GM18951 (cell line): Measurements from ENCODE around the gene MAP2K5.

Experiments used
- POLR2A ChIP-seq: IDR thresholded peaks from 4 replicates; pipeline ENCODE4 v1.6.1; 2011; ENCODE audit warnings: mild to moderate bottlenecking; ENCODE audit not compliant: insufficient read length, insufficient read depth; ENCODE audit errors: extremely low read depth
- in situ Hi-C: fragments of 300-500 bp; cut with MboI; formaldehyde crosslinking; loops from one replicate; pipeline ENCODE4 v1.12.0; 2022; ENCODE audit warnings: low sequenced_read_pairs, mixed read lengths, inconsistent platforms; ENCODE audit not compliant: unreplicated experiment

MAP2K5 gene

DNA sequence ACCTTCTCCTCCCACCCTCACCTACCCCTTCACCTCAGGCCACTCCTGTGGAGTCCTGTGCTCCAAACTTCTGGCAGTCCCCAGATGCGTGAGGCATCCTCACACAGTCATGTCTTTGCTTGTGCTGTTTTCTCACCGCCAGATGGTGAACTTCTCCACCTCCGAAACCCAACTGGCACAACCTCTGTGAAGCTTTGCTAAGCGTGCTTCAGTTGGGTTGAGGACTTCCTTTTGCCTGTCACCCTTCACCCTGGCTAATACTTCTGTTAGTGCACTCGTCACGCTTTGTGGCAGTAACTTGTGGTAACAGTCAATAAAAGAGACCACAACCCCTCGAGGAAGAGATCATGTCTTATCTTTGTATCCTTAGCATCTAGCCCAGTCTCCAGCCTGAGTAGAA lies 240.8 kb downstream of the MAP2K5 start:
- in situ Hi-C loops = no loop called here
- TF ChIP-seq POLR2A = no peak

DNA sequence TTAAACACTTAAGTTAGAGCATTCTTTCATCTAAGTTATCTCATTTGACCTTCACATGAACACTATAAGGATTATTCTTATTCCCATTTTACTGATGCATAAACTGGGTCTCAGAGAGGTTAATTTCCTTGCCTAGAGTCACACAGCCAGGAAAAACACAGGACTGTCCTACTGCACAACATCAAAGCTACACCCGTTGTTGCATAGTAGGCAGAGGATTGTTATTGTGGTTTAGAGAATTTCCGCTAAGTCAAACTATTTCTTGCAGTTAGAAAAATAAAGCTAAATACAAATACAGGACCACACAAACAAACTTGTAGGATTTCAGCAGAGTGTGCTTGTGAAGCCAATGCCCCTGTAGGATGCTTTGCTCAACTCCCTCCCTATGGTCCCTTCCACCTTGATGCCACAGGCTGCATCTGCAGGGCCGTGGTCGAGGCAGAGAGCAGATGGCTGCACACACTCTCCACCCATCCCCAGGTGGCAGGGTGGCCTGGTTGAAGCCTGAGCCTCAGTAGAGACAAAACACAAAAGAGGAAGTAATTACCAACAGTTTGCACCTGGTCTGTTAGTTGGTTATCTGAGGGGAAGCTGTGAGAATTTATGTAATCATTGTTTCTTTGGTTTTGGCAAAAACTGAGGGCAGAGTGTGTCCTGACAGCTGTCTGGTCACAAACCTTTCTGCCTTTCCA lies 241.7 kb downstream of the MAP2K5 start:
- no peak for TF ChIP-seq POLR2A
- in situ Hi-C loops = no loop called here

DNA sequence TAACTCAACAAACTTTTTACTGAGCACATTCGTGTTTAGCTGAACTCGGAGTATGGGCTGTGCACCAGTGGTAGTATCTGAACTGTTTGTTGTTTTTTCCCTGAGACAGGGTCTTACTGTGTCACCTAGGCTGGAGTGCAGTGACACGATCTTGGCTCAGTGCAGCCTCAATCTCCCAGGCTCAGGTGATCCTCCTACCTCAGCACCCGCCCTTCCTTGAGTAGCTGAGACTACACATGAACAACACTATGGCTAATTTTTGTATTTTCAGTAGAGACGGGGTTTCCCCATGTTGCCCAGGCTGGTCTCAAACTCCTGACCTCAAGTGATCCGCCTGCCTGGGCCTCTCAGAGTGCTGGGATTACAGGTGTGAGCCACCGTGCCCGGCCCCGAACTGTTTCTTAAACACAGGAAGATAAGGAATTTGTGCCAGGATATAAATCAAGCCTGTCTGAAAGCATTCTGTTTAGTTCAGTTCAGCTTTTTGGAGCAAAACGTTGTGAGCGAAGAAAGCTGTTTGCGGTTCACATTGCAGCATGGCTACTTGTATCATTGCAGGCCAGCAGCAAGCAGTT lies 242.4 kb downstream of the MAP2K5 start:
- no peak for TF ChIP-seq POLR2A
- in situ Hi-C loops = no loop called here

DNA sequence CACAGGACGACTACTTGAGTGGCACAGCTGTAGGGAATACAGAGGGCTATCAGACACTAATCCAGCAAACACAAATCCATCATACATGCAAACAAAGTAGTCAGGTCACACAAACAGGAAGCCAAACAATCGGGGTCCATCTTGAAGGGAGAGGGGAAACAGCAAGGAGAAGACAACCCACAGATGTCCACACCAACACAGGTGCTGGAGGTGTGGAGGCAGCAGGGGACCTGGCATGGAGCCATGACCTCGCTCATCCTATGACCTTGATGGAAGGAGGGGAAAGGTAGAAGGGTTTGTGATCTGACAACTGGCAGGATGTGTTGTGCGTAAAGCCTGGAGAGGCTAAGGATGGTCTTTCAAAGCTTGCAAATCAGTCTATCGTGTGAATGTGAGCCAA lies 242.9 kb downstream of the MAP2K5 start:
- no peak for TF ChIP-seq POLR2A
- in situ Hi-C loops = no loop called here

DNA sequence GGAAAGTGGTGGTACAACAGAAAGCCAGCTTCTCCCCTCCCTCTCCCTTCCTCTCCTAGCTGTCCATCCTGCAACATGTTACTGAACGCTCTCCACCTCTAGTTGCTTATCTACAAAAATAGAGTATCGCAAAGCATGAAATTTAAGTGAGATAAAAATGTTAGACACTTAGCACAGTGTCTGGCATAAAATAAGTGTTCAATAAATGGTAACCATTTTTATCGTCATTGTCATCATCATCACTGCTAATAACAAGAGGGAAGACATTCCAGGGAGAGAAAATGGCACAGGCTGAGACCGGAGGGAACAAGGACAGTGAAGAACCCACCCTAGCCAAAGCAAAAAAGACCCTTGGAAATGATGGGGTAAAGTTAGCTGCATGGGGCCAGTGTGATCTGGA lies 244.1 kb downstream of the MAP2K5 start:
- in situ Hi-C loops = no loop called here
- TF ChIP-seq POLR2A = no peak

DNA sequence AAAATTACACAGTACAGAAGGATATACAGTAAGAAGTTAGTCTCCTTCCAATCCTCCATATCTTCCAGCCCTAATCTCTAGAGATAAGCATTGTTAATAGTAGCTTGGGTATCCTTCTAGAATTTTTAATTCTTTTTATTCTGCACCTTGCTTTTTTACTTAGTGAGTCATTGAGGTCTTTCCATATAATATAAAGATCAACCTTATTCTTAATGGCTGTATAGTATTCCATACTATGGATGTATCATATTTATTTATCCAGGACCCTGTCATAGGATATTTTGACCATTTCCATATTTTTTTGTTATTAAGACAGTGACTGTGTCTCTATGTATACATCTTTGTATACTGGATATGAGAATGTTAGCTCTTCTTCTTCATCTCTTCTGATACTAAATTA lies 246.5 kb downstream of the MAP2K5 start:
- no peak for TF ChIP-seq POLR2A
- in situ Hi-C loops = no loop called here

DNA sequence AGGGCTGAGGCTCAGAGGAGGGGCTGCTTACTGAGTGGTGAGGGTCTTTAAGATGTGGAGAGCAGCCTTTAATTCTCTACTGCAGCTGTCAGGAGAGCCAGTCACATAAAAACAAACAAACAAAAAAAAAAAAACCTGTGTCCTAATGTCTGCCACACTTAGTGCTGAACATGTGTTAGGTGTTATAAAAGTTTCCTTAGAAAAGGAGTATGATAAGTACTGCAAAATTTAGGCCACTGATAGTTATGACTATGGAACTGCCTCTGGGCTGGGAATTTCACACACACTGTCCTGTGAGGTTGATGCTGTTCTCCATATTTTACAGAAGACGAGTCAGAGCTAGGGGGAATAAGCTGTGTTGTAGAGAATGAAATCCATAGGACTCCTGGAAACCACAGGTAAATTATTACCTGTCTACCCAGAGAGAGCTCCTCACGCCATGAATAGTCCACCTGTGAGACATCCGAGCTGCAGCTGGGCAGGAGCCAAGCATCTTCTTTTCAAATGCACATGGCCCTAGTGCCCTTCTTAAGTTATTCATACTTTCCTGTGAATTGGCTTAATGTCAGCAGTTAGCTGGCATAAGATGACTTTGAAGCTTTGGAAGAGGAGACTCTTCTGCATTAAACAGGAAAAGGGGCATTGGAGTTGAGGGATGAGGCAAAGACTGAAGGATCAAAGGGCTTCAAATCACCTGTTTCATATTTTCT lies 248.3 kb downstream of the MAP2K5 start:
- no peak for TF ChIP-seq POLR2A
- in situ Hi-C loops = no loop called here

DNA sequence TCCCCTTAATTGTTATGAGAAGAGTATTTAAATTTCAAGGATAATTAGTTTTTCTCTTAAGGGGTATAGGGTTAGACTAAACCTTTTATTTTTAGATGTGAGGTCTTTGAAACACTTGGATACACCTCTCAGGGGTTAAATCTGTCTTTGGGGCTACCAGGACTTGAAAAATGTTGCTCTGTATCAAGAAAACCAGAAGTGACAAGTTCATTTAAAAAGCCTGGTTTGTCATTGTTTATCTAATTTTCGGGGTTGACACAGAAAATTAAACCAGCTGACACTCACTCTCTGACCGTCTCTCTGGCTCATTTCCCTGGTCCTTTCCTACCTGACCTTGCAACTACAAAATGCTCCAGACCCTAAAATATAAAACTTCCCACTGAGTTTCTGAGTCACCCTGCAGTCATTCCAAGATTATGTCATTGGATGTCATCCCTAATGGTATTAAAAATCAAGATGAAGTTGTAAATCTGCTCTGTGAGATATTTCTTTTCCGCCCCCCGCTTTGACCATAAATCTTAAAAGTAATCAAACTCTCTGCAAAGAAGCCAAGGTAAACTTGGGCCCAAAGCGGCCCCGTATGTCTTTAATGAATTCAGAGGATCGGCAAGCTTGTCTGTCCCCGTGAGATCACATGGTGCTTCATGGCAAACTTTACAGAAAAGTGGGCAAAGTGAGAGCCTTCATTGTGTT lies 249.9 kb downstream of the MAP2K5 start:
- no peak for TF ChIP-seq POLR2A
- in situ Hi-C loops = no loop called here

DNA sequence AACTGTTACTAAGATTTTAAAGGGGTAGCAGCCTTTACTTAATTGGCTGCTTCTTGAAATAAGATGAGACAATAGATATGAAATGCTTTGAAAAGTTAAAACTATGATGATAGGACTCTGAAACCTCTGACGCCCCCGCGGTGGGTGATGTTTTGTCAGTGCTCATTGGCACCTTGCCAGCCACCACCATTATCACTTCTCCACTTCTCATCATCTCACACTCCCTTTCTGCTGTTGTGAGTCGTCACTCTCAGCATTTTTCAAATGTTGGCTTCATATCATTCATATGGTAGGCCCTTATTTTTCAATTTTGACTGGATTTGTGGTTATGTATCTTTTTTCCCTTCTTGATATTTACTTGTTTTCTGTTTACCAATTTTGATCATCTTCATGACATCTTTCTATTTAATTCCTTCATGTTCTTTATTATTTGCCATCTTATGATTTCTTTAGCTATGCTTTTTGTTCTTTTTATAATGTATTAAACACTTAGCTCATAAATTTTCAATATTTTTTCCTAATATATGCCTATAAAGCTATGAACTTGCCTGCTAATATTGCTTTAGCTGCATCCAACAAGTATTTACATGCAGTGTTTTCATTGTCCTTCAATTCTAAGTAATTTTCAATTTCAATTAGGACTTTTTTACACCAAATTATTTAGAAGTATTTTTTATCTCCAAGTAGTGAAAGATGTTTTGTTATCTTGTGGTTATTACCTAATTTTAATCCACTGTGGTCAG lies 252.5 kb downstream of the MAP2K5 start:
- in situ Hi-C loops = no loop called here
- no peak for TF ChIP-seq POLR2A

DNA sequence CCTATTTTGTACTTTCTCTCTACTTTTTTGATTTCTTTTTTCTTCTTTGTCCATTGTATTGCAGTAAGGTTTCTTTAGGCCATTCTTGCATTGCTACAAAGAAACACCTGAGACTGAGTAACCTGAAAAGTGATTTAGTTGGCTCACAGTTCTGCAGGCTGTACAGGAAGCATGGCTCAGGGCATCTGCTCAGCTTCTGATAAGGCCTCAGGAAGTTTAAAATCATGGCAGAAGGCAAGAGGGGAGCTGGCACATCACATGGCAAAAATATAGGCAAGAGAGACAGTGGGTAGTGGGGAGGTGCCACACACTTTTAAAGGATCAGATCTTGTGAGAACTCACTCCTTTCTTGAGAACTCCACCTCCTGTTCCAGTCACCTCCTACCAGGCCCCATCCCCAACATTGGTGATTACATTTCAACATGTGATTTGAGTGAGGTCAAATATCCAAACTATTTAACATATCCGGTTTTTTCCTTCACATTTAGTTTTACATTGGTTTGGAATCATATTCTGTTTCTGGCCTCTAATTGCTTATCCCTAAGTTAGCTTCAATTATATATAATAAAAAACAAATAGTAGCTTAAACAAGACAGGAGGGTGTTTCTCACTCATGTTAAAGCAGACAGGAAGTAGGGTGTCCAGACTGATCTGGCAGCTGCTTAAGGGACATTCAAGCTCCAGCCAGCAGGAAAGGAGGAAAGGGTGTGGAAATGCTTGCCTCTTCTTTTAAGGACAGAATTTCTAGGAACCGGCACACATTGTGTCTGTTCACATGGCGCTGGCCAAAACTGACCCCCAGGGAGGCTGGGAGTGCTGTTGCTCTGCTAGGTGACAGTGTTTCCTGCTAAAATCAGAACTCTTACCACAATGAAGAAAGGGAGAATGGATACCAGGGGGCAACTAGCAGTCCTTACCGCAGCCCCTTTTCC lies 254.0 kb downstream of the MAP2K5 start:
- in situ Hi-C loops = no loop called here
- TF ChIP-seq POLR2A = no peak

DNA sequence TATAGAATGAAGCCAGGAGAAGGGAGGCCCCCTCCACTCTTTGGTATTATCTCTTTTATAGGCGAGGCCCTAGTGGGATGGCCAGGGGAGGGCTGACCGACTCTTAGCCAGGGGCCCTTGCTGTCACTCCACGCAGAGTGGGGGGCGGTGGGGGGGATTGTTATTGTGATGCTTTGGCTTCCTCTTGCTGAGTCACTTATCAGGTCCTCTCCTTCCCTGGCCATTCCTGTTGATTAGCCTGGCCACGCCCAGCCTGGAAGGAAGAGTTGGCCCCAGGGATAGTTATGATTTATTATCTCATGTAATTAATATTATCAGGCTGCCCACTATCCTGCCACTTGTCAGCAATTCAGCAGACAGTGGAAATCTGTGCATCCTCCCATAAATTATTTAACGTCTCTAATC lies 257.3 kb downstream of the MAP2K5 start:
- TF ChIP-seq POLR2A = no peak
- in situ Hi-C loops = no loop called here

DNA sequence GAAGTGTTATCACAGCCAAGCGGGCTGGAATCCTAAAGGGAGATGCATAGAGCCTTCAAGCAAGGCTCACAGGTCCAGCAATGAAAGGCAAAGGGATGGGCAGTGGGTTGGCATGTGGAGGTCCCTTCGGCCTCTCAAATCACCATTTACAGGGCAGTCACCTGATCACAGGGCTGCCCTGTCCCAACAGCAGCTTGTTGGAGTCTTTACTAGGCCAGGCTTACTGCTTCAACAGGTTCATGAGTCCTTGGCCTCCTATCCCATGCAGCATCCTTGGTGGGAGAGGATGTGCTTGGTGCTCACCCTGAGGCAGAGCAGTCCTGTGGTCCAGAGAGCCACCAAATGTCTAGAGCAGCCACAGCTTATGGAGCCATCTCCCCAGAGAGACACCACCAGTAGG lies 258.6 kb downstream of the MAP2K5 start:
- no peak for TF ChIP-seq POLR2A
- in situ Hi-C loops = no loop called here
